Upper lobe of right lung (tissue), 1 donor: Measurements from ENCODE around the gene TATDN2. TPM values are rescaled to one million over a fixed set of nuclear protein-coding genes. Genes with fewer than 3 reads are reported as not detected.

ENCODE experiments used
- ATAC-seq: fragments of 200-7000 bp; cut with Tn5 transposase; one replicate; pipeline ENCODE4 v1.9.1; 2020; ENCODE audit warnings: mild to moderate bottlenecking, moderate library complexity
- DNase-seq: peaks from one replicate; pipeline ENCODE4 v3.0.0-alpha.2; 2020
- H3K27ac ChIP-seq: fragments of 200-600 bp; one replicate; pipeline ENCODE4 v1.8.0; 2022
- H3K27me3 ChIP-seq: fragments of 200-600 bp; one replicate; pipeline ENCODE4 v1.8.0; 2022; ENCODE audit warnings: mild to moderate bottlenecking
- H3K36me3 ChIP-seq: fragments of 200-600 bp; one replicate; pipeline ENCODE4 v1.8.0; 2022
- H3K4me1 ChIP-seq: fragments of 200-600 bp; one replicate; pipeline ENCODE4 v1.8.0; 2022
- H3K4me3 ChIP-seq: fragments of 200-600 bp; one replicate; pipeline ENCODE4 v1.8.0; 2022; ENCODE audit warnings: mild to moderate bottlenecking
- H3K9me3 ChIP-seq: fragments of 200-600 bp; one replicate; pipeline ENCODE4 v1.8.0; 2022
- intact Hi-C: fragments of 100-400 bp; cut with DNase I; formaldehyde crosslinking; loops from one replicate; pipeline ENCODE4 v1.11.0; 2022
- long read RNA-seq: library from polyadenylated mRNA; unstranded; transcript quantifications from one replicate; pipeline ENCODE4 v2.0.0, GENCODE V29; 2021
- total RNA-seq: library from RNA; stranded (reverse); fragmentation: NEBNext Ultra II Directional; extraction: Animal tissue kit (Norgen Biotek cat#: 25700); gene quantifications from one replicate; pipeline ENCODE4 v1.2.1, GENCODE V29; 2021
- TF ChIP-seq, protein P1 (sequence below): fragments of 200-600 bp; IDR thresholded peaks from one replicate; pipeline ENCODE4 v1.8.0; 2022; ENCODE audit warnings: antibody characterized with exemption
- donor health status: DM: no; HTN: yes; CAD: no; lungs with severe emphysema.

TATDN2 gene, protein sequence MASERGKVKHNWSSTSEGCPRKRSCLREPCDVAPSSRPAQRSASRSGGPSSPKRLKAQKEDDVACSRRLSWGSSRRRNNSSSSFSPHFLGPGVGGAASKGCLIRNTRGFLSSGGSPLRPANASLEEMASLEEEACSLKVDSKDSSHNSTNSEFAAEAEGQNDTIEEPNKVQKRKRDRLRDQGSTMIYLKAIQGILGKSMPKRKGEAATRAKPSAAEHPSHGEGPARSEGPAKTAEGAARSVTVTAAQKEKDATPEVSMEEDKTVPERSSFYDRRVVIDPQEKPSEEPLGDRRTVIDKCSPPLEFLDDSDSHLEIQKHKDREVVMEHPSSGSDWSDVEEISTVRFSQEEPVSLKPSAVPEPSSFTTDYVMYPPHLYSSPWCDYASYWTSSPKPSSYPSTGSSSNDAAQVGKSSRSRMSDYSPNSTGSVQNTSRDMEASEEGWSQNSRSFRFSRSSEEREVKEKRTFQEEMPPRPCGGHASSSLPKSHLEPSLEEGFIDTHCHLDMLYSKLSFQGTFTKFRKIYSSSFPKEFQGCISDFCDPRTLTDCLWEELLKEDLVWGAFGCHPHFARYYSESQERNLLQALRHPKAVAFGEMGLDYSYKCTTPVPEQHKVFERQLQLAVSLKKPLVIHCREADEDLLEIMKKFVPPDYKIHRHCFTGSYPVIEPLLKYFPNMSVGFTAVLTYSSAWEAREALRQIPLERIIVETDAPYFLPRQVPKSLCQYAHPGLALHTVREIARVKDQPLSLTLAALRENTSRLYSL
- 32.3 TPM for total RNA-seq
- long read RNA-seq, partial matches to known transcripts: 4 of 6 reads
- long read RNA-seq, other reads (novel, unspliced or antisense): 2 of 6 reads

DNA sequence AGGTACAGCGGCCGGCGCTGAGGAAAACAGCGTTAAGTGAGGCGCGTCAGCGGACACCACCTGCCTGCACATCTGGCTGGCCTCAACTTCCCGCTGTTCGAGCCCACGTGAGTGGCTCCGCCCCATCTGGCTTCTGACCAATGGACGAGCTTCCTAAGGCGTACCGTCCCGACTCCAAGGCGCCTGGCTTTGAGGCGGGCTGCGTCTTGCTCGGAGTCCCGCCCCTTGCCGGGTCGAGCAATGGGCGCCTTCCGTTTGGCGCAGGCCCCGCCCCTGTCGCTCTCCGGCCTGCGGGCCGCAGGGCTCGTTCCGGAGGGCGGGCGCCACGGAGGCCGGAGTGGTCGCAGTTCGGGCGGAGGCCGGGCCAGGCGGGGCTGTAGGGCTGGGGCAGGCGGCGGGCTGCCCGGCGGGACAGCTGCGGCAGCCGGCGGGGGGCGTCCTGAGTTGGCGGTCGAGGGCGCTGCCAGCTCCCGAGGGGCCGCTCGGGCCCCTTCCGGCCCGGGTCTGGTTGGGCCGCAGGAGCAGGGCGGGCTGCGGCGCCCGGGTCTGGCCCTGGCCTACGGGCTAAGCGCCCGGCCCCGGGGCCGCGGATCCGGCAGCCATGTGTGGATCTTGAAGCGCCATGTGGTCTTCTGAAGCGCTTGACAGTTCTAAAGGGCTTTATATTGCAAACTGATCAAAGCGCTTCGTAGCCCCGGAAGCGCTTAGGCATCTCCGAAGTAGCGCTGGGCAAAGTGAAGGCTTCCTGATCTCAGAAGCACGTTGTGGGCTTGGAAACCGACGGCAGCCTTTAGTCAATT, at the start of gene TATDN2:
TSS of gene TATDN2 (plus strand) at position 276 of the 800 bp plus-strand sequence. CDS start 742 bp downstream, outside the sequence.
- H3K4me3 ChIP-seq: peak within 1 kb of the TSS; percentile 71
- DNase-seq (peak; percentile 97), ATAC-seq (peak; percentile 99)
- peak within 1 kb of the TSS; percentile 87 for H3K27ac ChIP-seq
- H3K27me3 ChIP-seq: no peaks in the 10 kb centered on the region
- H3K9me3 ChIP-seq: peaks cover 8% of the 10 kb centered on the region
- H3K36me3 ChIP-seq: peaks cover 13% of the 10 kb centered on the region
- H3K4me1 ChIP-seq: peaks cover 19% of the 10 kb centered on the region
- TF ChIP-seq, protein P1, sequence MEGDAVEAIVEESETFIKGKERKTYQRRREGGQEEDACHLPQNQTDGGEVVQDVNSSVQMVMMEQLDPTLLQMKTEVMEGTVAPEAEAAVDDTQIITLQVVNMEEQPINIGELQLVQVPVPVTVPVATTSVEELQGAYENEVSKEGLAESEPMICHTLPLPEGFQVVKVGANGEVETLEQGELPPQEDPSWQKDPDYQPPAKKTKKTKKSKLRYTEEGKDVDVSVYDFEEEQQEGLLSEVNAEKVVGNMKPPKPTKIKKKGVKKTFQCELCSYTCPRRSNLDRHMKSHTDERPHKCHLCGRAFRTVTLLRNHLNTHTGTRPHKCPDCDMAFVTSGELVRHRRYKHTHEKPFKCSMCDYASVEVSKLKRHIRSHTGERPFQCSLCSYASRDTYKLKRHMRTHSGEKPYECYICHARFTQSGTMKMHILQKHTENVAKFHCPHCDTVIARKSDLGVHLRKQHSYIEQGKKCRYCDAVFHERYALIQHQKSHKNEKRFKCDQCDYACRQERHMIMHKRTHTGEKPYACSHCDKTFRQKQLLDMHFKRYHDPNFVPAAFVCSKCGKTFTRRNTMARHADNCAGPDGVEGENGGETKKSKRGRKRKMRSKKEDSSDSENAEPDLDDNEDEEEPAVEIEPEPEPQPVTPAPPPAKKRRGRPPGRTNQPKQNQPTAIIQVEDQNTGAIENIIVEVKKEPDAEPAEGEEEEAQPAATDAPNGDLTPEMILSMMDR: no peak
- intact Hi-C loops: no loop called here

DNA sequence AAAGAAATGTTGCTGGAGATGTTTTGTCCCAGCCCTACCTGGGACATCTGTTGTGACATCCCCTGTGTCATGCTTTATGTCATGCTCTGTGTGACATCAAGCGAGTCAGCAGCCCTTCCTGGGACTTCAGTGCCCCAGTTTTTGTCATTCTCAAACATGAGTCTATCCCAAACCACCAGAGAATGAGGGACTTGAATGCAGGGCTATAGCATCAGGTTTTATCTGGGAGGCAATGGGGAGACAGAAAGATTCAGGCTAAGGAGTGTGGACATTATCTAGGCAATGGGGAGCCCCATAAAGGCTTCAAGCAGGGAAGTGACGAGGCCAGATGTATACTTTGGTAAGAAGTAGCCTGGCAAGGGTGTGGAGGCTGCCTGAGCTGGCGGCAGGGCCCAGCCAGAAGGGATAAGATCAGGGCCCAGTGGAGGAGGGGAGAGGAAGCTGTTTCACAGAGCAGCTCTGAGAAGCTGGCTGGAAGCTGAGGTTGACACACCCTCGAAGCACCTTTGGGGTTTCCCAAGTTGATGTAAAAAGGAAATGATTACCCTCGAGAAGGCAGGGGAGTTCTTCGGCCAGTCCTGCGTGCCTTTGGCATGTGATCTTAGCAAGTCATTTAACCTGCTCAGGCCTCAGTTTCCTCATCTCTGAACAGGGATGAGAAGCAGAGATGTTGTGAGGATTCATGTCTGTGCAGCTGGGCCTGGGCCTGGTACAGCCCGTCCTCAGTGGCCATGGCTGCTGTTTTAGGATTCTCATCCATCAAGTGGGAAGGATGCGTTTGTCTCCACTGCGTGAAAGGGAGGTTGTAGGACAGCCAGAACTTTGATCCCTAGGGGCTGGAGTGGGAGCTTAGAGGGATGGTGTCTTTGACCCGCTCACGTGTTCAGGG, 49.3 kb upstream of the TATDN2 start:
- H3K27me3 ChIP-seq: no peaks in the 10 kb centered on the region
- peak overlapping the region; percentile 55 for H3K27ac ChIP-seq
- no peaks in the 10 kb centered on the region for H3K9me3 ChIP-seq
- TF ChIP-seq, protein P1: no peak
- peaks cover 38% of the 10 kb centered on the region for H3K4me1 ChIP-seq
- ATAC-seq (peak; percentile 83), DNase-seq (no peak)
- intact Hi-C loops: no loop called here
- peaks cover 9% of the 10 kb centered on the region for H3K36me3 ChIP-seq
- no peak overlapping the region for H3K4me3 ChIP-seq

DNA sequence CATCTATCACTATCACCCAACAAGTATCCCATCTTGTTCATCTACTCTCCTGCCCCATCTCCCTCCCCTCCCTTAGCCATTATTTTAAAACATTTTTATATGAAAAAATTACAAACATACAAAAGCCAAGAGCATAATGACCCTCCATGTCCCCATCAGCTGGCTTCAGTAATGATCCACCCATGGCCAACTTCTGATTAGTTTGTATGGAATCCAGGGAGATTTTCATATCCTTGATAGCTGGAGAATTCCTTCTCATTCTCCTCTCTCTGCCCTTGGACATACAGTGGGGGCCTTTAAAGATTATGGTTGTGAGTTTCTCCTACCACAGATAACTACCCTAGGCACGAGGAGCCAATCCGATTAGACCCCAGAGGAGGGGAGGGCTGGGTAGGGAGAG, 43.3 kb upstream of the TATDN2 start:
- Histone ChIP-seq H3K4me3 (no peak overlapping the region), H3K36me3 (peaks cover 9% of the 10 kb centered on the region), H3K27me3 (no peaks in the 10 kb centered on the region), H3K27ac (no peak overlapping the region), H3K4me1 (peaks cover 14% of the 10 kb centered on the region), H3K9me3 (no peaks in the 10 kb centered on the region)
- intact Hi-C loops: no loop called here
- TF ChIP-seq, protein P1: no peak
- ATAC-seq (no peak), DNase-seq (no peak)

DNA sequence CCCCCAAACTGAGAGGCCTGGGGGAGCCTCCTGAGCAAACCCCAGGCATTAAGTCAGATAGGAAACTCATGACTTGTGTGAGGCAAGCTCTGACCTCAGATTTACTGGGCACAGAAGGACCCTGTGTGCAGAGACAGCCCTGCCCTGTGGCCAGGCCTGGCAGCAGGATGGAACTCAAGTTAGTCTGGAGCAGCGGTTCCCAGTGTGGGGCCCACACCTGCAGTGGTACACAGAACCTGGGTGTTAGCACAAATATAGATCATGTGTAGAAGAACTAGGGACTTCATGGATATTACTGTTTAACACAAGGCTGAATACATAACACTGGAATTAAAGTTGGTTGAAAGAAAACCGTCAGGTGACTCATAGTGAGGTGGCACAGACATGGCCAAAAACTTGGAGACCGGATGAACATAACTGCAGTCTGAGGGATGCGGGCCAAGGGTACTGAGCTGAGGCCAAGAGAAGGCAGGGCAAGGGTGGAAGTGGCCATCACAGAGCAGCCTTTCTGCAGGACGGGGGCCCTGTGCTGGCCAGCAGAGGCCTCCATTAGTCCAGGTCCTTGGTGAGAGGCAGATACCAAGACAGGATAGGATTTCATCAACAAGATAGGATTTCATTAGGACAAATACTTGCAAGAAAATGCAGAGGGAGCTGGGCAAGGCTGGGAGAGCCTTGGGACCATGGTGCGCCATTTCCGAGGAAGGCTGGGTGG, 42.7 kb upstream of the TATDN2 start:
- Histone ChIP-seq H3K9me3 (no peaks in the 10 kb centered on the region), H3K27me3 (no peaks in the 10 kb centered on the region), H3K36me3 (peaks cover 9% of the 10 kb centered on the region), H3K4me1 (peaks cover 14% of the 10 kb centered on the region), H3K27ac (no peak overlapping the region), H3K4me3 (no peak overlapping the region)
- TF ChIP-seq, protein P1: no peak
- peak; percentile 42 for ATAC-seq
- intact Hi-C loops: no loop called here
- DNase-seq: no peak
